HG02588 (cell line): ENCODE data around the gene B3GALT2.

Source experiments
- ATAC-seq: cut with Tn5 transposase; IDR thresholded peaks from one replicate; pipeline ENCODE4 v1.9.1; 2021; ENCODE audit warnings: mild to moderate bottlenecking, moderate library complexity; ENCODE audit not compliant: unreplicated experiment

The B3GALT2 gene

DNA sequence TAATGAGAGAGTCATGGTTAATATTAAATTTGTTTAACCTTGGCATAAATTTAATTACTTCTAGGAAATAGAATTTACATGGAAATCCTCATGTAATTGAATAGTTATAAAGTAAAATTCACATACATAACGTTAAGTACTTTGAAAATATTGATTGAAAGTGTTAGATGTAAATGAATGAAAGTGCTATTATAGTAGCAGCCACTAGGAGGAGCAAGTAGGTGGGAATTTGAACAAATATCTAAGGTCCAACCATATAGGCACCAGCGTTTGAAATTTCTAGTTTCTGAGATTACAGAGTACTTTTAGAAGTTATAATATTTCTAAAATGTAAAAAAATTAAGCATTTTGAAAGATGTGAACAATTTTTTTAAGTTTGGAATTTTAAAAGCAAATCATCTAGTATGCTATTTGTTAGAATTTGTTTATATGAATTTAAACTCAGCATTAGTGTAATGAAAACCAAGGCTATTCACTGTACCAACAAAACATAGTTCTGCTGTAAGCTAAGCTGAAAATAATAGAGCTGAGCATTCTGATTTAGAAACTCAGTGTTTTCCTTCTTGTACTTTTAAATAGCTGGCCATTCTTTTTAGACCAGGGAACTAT is 3.3 kb downstream of the B3GALT2 start:
- ATAC-seq: no peak

DNA sequence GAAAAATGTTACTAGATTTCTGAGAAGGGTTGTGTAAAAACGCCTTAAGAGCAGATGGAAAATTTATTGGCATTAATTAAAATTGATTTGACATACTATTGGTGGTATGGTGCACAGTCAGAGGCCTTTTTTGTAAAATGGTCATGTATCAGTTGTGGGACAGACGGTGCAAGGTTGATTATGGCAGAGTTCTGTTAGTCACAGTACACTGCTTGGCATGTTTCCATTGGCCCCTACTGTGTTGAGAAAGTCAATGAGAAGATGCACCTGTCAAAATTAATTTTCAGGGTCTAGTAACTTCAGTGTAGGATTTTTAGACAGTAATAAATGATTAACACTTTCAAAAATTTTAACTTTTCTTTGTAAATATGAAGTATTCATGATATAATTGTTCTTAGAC is 4.4 kb downstream of the B3GALT2 start:
- no peak for ATAC-seq

GRCh38 chr1:193181536-193181935 is 4.9 kb downstream of the B3GALT2 start:
- no peak for ATAC-seq

- no peak for ATAC-seq
Observed at GRCh38 chr1:193179094-193179493, 7.3 kb downstream of the B3GALT2 start.

DNA sequence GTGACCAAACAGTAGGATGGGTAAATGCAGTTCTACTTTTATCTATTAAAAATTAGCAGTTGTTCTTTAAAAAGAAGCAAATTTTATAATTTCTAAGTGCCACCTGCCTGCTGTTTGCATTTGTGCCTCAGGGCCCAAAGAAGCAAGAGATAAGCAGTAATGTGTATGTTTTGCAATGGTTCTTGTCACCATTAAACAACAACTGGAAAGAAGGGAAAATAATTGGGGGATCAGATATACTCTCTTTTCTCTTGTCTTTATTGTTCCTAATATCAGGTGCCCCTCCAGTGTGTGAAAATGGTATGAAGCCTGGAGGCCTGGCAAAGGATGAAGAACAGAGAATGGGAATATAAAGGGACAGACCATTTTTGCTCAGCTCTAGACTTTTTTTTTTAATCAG is 9.6 kb downstream of the B3GALT2 start:
- no peak for ATAC-seq

GRCh38 chr1:193176113-193176512 is 10.3 kb downstream of the B3GALT2 start:
- ATAC-seq: no peak

DNA sequence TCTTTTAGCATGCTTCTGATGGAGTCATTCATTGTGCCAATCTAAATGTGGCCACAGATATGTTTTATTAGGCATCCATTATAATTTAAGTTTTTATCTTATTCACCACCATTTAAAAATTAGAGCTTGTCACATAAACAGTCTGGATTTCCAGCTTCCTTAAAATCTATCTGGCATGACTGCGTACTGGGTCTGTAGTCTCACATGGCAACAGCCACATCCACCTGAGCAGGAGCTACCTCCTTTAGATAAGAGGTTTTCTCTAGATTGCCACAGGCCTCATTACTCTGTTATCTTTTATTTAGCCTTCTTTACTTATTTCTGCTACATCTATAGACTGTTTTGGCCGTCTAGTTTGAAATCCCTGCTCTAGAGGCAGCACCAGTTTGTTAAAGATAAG is 29.1 kb downstream of the B3GALT2 start:
- no peak for ATAC-seq

DNA sequence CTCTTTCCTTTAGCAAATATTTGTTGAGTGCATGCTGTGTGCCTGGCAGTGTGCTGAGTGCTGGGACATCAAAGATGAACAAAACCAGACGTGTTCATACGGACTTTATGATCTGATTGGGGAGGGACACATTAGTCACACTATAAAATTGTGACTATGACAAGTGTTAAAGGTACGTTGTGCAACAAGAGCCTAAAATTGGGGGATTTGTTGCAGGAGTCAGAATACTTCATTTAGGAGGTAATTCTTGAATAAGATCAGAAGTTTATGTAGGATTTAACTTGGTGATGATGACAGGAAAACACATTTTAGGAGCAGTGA is 29.6 kb downstream of the B3GALT2 start:
- ATAC-seq: no peak

DNA sequence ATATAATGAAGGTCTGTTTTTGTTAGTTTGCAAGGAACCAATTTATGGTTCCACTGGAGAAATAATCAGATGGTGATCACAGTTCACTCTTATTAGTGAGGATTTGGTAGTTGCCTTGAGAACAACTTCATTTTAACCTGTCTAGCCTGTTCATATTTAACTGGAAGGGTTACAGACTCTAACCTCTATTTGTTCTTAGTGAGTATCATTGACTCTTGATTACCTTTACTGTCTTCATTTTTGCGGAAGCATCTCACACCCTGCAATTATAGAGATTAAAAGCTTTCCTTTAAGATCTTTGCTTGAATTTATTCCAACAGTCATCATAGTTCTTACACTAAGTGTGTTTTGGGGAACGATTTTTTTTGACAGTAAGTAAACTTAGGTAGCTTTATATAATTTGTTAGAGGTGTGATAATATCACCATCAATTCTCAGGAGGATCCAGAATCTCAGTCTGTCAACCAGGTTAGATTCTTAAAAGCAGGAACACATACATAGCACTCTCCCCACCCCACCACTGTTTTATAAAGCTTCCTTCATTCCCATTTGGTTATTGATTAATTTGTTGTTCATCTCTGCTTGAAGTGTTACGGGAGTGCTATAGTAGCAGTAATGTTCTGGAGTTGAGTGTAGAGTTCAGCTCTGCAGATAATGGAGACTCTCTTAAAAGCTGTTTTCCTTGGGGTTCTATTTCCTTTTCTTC is 30.1 kb downstream of the B3GALT2 start:
- ATAC-seq: no peak

GRCh38 chr1:193144999-193145398 is 41.4 kb downstream of the B3GALT2 start:
- no peak for ATAC-seq

- no peak for ATAC-seq
Observed at GRCh38 chr1:193144361-193144938, 42.0 kb downstream of the B3GALT2 start.

- no peak for ATAC-seq
Observed at GRCh38 chr1:193143285-193143684, 43.1 kb downstream of the B3GALT2 start.

DNA sequence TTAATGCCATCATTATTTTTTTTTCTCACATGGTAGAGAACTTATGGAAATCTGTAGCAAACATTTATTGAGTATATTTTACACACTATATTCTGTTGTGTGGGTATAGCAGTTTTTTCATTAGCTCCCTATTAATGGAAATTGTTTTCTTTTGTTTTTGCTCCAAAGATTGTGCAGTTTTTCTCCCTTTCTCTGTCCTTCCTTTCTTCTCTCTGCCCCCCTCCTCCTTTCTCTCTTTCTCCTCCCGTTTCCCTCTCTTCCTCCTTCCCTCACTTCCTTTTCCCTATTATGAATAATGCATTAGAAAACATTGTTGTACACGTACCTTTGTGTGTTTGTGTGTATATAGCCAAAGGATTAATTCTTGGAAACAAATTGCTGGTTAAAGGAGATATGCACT is 44.0 kb downstream of the B3GALT2 start:
- ATAC-seq: no peak

GRCh38 chr1:193141804-193142203 is 44.6 kb downstream of the B3GALT2 start:
- ATAC-seq: no peak

- no peak for ATAC-seq
Observed at GRCh38 chr1:193140254-193140653, 46.2 kb downstream of the B3GALT2 start.

DNA sequence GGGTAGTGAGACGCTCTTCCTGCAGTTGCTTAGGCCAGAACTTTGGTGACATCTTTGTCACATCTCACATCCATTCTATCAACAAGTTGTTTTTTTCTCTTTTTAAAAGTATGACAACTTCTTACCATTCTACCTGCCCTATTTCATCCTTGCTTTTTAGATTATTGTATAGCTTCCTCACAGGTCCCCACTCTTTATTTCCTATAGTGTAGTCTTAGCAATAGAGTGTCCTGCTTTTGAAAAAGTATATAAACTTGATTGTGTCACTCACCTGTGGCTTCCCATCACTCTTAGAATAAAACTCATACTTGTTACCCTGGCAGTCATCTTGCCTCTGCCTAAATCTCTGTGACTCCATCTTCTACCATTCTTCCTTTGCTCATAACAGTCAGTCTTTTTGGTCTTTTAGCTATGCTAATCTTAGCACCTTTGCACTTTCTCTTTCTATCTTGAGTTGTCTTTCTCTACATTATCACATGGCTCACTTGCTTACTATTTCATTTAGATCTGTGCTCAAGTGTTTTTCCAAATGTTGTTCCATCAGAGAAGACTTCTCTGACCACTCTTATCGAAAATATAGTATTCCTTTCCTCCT is 55.0 kb downstream of the B3GALT2 start:
- ATAC-seq: no peak
